HL-60/S4 (cell line): Measurements from ENCODE around the gene RNF121.

Experiments used
- in situ Hi-C: fragments of 300-500 bp; cut with MboI; formaldehyde crosslinking; loops from 2 replicates; pipeline ENCODE4 v1.14.3; 2022; ENCODE audit warnings: low sequenced_read_pairs

RNF121 gene

GRCh38 chr11:71934213-71934612 is 5.4 kb downstream of the RNF121 start:
- in situ Hi-C loops, result no loop called here

- in situ Hi-C loops, result no loop called here
Observed at GRCh38 chr11:71935338-71935925, 6.6 kb downstream of the RNF121 start.

- in situ Hi-C loops, result no loop called here
Observed at GRCh38 chr11:71936825-71937224, 8.0 kb downstream of the RNF121 start.

- in situ Hi-C loops, result no loop called here
Observed at GRCh38 chr11:71937826-71938225, 9.0 kb downstream of the RNF121 start.

DNA sequence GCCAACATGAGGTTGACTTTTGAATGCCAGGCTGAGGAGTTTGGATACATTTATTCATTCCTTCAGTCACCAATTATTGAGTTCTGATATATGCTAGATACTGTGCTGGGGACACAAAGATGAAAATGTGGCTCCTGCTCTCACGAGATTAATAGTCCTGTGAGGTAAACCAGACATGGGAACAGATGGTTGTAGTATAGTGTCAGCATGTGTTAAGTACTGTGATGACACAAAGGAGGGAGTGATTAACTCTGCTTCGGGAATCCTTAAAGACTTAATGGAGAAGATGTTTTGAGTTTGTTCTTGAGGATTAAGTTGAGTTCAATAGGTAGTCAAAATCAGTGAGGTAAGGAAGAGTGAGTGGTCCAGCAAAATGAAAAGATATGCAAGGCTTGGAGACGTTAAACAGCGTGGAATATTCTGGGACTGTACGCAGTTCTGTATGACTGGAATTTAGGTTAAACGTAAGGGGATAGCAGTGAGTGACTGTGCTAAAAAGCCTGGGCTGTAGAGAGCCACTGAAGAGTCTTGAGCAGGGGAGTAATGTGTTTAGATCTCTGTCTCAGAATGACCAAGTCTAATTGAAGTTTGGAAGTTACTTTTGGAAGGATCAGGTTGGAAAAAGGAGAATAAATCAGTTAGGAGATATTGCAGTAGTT is 11.8 kb downstream of the RNF121 start:
- in situ Hi-C loops, result no loop called here

GRCh38 chr11:71946144-71946571 is 17.3 kb downstream of the RNF121 start:
- in situ Hi-C loops, result no loop called here

- in situ Hi-C loops, result no loop called here
Observed at GRCh38 chr11:71947498-71947897, 18.7 kb downstream of the RNF121 start.

DNA sequence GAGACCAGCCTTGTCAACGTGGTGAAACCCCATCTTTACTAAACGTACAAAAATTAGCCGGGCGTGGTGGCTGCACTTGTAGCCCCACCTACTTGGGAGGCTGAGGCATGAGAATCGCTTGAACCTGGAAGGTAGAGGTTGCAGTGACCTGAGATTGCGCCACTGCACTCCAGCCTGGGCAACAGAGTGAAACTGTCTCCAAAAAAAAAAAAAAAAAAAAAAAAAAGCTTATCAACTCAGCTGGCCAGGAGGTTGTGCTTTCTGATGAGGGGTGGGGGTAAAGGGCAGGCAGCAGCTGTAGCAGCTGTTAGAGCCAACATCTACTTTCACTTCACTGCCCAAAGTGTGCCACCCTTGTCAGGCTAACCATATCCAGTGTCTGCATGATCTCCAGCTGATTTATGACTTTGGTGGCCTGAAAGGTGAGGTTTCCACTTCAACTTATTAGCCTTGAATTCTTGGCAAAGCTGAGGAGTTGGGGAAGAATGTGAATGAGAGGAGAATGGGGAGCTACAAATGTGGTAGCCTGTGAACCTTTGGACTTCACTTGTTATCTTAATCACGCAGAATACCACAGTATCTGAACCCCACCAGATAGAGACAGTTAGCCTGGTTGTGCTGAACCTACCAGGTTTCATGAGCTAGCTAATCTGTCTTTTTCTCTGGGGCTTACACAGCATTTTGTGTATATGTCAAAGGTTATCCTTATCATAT is 19.6 kb downstream of the RNF121 start:
- in situ Hi-C loops, result no loop called here

- in situ Hi-C loops, result no loop called here
Observed at GRCh38 chr11:71949034-71949433, 20.2 kb downstream of the RNF121 start.

DNA sequence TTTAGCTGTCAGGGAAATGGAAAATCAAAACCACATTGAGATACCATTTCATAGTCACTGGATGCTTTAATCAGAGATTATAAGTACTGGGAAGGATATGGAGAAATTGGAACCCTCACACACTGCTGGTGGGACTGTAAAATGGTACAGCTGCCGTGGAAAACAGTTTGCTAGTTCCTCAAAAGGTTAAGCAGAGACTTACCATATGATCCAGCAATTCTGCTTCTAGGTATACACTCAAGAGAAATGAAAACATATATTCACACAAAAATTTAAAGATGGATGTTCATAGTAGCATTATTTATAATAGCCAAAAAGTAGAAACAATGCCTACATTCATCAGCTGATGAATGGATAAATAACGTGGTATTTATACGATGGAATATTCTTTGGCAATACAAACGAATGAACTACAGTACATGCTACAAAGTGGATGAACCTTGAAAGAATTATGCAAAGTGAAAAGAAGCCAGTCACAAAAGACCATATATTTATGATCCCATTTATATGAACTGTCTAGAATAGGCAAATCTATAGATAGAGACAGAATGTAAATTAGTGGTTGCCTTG is 23.0 kb downstream of the RNF121 start:
- in situ Hi-C loops, result no loop called here

GRCh38 chr11:71955898-71956456 is 27.1 kb downstream of the RNF121 start:
- in situ Hi-C loops, result no loop called here

- in situ Hi-C loops, result no loop called here
Observed at GRCh38 chr11:71962428-71963038, 33.7 kb downstream of the RNF121 start.

- in situ Hi-C loops, result no loop called here
Observed at GRCh38 chr11:71963468-71963867, 34.6 kb downstream of the RNF121 start.

DNA sequence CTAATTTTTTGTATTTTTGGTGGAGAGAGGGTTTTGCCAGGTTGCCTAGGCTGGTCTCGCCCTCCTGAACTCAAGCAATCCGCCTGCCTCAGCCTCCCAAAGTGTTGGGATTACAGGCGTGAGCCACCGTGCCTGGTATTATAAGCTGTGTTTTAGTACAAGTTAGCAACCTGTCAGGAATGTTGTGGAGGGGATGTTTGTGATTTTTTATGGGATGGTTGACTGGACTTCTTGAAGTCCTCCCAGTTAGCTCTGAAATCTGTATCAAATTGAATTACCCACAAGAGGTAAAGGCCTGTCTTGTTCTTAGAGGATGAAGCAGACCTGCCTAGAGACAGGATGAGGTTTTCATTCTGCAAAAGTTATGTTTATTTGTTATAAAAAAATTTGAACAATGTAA is 35.8 kb downstream of the RNF121 start:
- in situ Hi-C loops, result no loop called here

DNA sequence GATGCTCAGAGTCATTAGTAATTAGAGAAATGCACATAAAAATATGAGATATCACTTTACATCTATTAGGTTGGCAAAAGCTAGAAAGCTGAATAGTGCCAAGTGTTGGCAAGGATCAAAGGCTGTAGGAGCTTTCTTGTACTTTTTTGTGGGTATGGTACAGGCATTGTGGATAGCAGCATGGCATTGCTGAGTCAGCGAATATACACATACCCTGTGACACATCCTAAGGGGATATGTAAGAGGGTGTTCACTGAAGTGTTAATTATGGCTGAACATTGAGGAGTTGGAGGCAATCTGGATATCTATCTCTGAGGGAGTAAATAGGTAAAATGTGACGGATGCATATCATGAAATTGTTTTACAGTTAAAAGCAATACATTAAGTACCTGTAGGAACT is 42.8 kb downstream of the RNF121 start:
- in situ Hi-C loops, result no loop called here

DNA sequence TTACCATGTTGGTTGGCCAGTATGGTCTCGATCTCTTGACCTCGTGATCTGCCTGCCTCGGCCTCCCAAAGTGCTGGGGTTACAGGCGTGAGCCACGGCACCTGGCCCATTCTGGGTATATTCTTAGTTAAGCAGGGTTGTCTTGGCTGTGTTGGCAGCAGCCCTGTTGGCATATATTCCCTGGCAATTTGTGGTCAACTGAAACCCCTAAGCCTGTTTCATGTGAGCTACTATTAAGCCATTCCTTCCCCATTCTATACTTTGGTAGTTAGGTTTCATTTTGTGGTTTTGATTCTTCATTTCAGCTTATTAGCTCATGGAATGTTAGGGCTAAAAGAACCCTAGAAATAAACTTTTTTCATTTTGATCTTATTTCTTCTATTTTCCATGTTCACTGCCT is 47.7 kb downstream of the RNF121 start:
- in situ Hi-C loops, result no loop called here

DNA sequence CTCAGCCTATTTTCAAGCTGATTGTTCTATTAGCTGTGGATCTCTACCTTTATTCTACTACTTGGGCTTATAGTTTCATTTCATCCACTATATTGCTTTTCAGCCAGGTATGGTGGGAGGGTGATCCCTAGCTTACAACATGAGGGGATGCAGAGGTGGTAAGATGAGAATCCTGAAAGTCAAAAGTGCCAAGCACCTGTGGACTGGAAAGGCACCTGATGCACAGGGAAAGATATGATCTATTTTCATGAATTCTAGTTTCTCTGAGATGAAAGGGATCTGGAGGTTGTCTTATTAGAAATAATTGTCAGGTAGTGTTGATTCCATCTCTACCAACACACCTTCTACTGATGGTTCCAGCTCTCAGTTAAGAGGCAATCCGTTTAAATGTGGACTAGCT is 48.2 kb downstream of the RNF121 start:
- in situ Hi-C loops, result no loop called here

- in situ Hi-C loops, result no loop called here
Observed at GRCh38 chr11:71977743-71978418, 49.0 kb downstream of the RNF121 start.

DNA sequence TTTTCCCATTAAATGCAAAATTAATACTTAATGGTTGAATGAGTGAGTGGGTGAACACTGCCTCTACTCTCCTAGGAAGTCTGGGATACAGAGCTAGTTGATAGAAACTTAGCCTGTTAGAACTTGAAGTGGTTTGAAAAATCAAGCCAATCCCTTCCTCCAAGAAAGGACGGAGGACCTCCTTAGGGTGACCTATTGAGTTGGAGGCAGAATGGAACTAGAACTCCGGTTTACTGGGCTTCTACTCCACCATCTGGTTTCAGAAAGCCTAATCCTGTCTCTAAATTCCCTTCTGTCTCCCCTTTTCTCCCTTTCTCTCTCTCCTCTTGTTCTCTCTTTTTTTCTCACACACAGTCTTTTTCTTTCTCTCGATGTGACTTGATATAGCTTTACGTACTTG is 50.2 kb downstream of the RNF121 start:
- in situ Hi-C loops, result no loop called here

GRCh38 chr11:71979602-71980001 is 50.8 kb downstream of the RNF121 start:
- in situ Hi-C loops, result no loop called here

DNA sequence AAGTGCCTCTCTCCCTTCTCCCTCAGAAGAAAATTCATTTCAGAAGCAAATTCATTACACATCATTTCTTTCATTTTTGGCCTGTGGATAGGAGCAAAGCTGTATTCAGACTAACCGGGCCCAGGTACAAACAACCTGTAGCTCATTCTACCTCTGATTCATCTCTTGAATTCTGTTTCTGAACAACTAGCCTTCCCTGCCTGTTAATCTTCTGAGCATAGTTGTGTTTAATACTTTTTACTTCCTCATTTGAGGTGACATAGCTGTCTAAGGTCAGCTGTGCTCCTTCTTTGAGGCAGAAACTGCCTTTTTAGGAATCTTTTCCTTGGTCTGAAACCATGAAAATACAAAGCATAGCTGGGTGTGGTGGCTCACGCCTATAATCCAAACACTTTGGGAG is 57.3 kb downstream of the RNF121 start:
- in situ Hi-C loops, result no loop called here
